Gastrocnemius medialis (tissue), 4 donors: ENCODE measurements around the gene TRMT11.

Experiments used
- CTCF ChIP-seq, 5 experiments: fragments of 450-650 bp in 3 of 5; fragments of 200-600 bp in 2 of 5; sonication (generic) in 2 of 5; IDR thresholded peaks in 4 of 5; conservative IDR thresholded peaks in 1 of 5; 1 replicate in 4 of 5; 2 replicates in 1 of 5; pipeline ENCODE4 v1.5.1; 2016 to 2019; ENCODE audit warnings: antibody characterized with exemption in 5 of 5, mild to moderate bottlenecking in 3 of 5, moderate library complexity in 3 of 5
- POLR2A ChIP-seq, 2 donors: fragments of 450-650 bp; IDR thresholded peaks; one replicate each; pipeline ENCODE4 v1.6.1; 2017; ENCODE audit warnings: antibody characterized with exemption in 2 of 2, mild to moderate bottlenecking in 2 of 2, moderate library complexity in 2 of 2

GRCh38 chr6:126033696-126034095, 47.4 kb downstream of the TRMT11 start:
- TF ChIP-seq CTCF (IDR thresholded peaks at IDR 0.05 in 4 of 5, conservative IDR thresholded peaks at IDR 0.05 in 1 of 5) (peak in 3 of 5 experiments; percentile 21 to 39 (median 37)), POLR2A (IDR thresholded peaks at IDR 0.05) (no peak)
